Spleen (tissue), 11 donors: Measurements from ENCODE around the gene RNF17. TPM values are rescaled to one million over a fixed set of nuclear protein-coding genes. Genes with fewer than 3 reads are reported as not detected.

ENCODE experiments used
- DNase-seq: peaks from one replicate; pipeline ENCODE4 v3.0.0-alpha.2; 2020
- H3K27ac ChIP-seq, 8 donors: fragments of 200-600 bp; sonication (generic) in 7 of 8; 1 replicate in 4 of 8; 2 replicates in 4 of 8; pipeline versions ENCODE4 v1.5.0 to v1.8.0; 2016 to 2021; ENCODE audit warnings: inconsistent platforms in 4 of 8, mild to moderate bottlenecking in 4 of 8, moderate library complexity in 1 of 8
- H3K27me3 ChIP-seq, 7 donors: fragments of 200-600 bp; sonication (generic) in 6 of 7; replicated peaks in 1 of 7; 1 replicate in 4 of 7; 2 replicates in 3 of 7; pipeline versions ENCODE4 v1.5.0 to v1.8.0; 2016 to 2021; ENCODE audit warnings: inconsistent platforms in 3 of 7, mild to moderate bottlenecking in 1 of 7
- H3K36me3 ChIP-seq, 6 donors: fragments of 200-600 bp; sonication (generic) in 5 of 6; 1 replicate in 4 of 6; 2 replicates in 2 of 6; pipeline versions ENCODE4 v1.5.0 to v1.8.0; 2016 to 2021; ENCODE audit warnings: inconsistent platforms in 2 of 6
- H3K4me1 ChIP-seq, 6 donors: fragments of 200-600 bp; sonication (generic) in 5 of 6; 1 replicate in 3 of 6; 2 replicates in 3 of 6; pipeline versions ENCODE4 v1.5.0 to v1.8.0; 2016 to 2021; ENCODE audit warnings: inconsistent platforms in 3 of 6
- H3K4me3 ChIP-seq, 8 donors: fragments of 200-600 bp; sonication (generic) in 7 of 8; 1 replicate in 4 of 8; 2 replicates in 4 of 8; pipeline versions ENCODE4 v1.5.0 to v1.8.0; 2016 to 2021; ENCODE audit warnings: inconsistent platforms in 4 of 8, mild to moderate bottlenecking in 4 of 8, moderate library complexity in 2 of 8
- H3K9me3 ChIP-seq, 8 donors: fragments of 200-600 bp; sonication (generic) in 7 of 8; 1 replicate in 4 of 8; 2 replicates in 4 of 8; pipeline versions ENCODE4 v1.5.0 to v1.8.0; 2016 to 2021; ENCODE audit warnings: inconsistent platforms in 4 of 8
- CTCF ChIP-seq, 11 experiments: fragments of 200-600 bp in 7 of 11; fragments of 450-650 bp in 4 of 11; sonication (generic) in 4 of 11; IDR thresholded peaks in 8 of 11; conservative IDR thresholded peaks in 3 of 11; 1 replicate in 7 of 11; 2 replicates in 4 of 11; pipeline versions ENCODE4 v1.4.0 to v1.8.0; 2016 to 2021; ENCODE audit warnings: antibody characterized with exemption in 11 of 11, inconsistent platforms in 4 of 11, mild to moderate bottlenecking in 1 of 11
- POLR2A ChIP-seq, 3 donors: fragments of 450-650 bp; IDR thresholded peaks; one replicate each; pipeline ENCODE4 v1.5.1; 2017; ENCODE audit warnings: antibody characterized with exemption in 3 of 3, mild to moderate bottlenecking in 1 of 3
- POLR2AphosphoS5 ChIP-seq, 3 donors: sonication (generic); formaldehyde crosslinking; IDR thresholded peaks; one replicate each; pipeline ENCODE4 v1.5.1; 2017; ENCODE audit warnings: antibody characterized with exemption in 3 of 3
- WGBS, 5 donors: extraction: QIAGEN DNeasy Blood & Tissue Kit in 3 of 5; methylation state at CpG; one replicate each; pipeline versions ENCODE4 v1.1.5 to v1.1.7; 2013 to 2018; 5-methylcytosine and 5-hydroxymethylcytosine counted together
- intact Hi-C: fragments of 100-400 bp; cut with DNase I; formaldehyde crosslinking; loops from one replicate; pipeline ENCODE4 v1.15.0; 2023; ENCODE audit warnings: low total_unique reads
- polyA plus RNA-seq, 3 donors: library from polyadenylated mRNA; stranded (reverse); fragments of 200-250 nt; gene quantifications; one replicate each; pipeline ENCODE4 v1.2.1, GENCODE V29; 2013
- total RNA-seq, 7 donors: library from RNA; depleted of rRNA in 3 of 7; stranded (reverse); fragments of >200 nt in 3 of 7; fragmentation: NEBNext Ultra II Directional in 4 of 7; extraction: Animal tissue kit (Norgen Biotek cat#: 25700) in 4 of 7; gene quantifications; one replicate each; pipeline versions ENCODE4 v1.1.0 to v1.2.1, GENCODE V29; 2016 to 2021
- donor health status: healthy with polysubstance abuse.
- donor health status: DM: no; HTN: no; CAD: no; lungs with moderate emphysema.
- donor health status: DM: no; HTN: no; CAD: no.
- donor health status: Bipolar disorder and iron deficiency.
- donor health status: healthy.
- donor health status: DM: no; HTN: no; CAD: no.
- donor health status: DM: yes; HTN: yes; CAD: no.

RNF17 gene
- total and polyA plus RNA-seq, 10 donors, result 0.02 to 0.38 (median 0.24) TPM; not detected in 6

DNA sequence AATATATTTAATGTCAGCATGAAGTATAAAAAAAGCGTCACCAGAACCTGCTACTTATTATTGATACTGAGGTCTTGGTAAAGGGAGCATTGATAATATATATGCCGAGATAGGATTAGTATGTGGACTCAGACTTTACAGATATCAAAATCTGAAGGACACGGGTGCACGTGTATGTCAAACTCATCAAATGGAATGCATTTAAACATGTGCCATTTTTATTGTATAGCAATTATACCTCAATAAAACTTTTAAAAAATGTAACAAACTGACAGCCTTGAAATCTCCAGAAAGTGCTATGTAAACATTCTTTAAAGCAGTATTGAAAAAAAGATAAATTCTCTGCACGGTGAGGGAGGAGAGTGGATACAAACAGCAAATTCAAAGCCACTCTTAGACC lies 157.9 kb downstream of the RNF17 start:
- no peak for DNase-seq
- 22 to 38% (median 37%) methylated on average over 5 of the region's 5 CpGs for WGBS, 5 donors
- H3K36me3 ChIP-seq, result no peaks in the 10 kb centered on the region
- H3K4me3 ChIP-seq, result peak overlapping the region; percentile 84 to 97 (median 89)
- TF ChIP-seq POLR2A (IDR thresholded peaks at IDR 0.05) (no peak), CTCF (IDR thresholded peaks at IDR 0.05 in 8 of 11, conservative IDR thresholded peaks at IDR 0.05 in 3 of 11) (no peak), POLR2AphosphoS5 (IDR thresholded peaks at IDR 0.05) (no peak)
- H3K4me1 ChIP-seq, result peaks cover 0 to 26% (median 13%) of the 10 kb centered on the region in 6 donors
- H3K9me3 ChIP-seq, result no peaks in the 10 kb centered on the region
- no peaks in the 10 kb centered on the region for H3K27me3 ChIP-seq
- H3K27ac ChIP-seq, result peak overlapping the region in 4 of 8 donors; percentile 96 to 98 (median 96)
- intact Hi-C loops, result no loop called here

DNA sequence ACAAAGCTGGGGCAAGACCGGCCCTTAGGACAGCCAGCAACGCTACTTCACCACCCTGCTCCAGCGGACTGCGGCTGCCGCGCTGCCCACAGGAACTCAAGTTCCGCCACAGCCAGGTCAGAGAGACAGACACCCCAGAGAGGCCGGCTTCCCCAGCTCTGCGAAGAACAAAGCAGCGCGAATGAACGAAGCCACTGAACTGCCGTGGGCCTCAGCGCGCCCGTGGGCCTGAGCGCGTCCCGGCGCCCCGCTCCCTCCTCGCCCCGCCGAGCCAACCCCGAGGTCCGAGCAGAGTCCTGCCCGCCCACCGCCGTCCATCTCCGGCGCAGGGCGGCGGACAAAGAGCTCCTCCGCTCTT lies 158.4 kb downstream of the RNF17 start:
- intact Hi-C loops, result no loop called here
- WGBS, 5 donors, result 0 to 1% (median 0%) methylated on average over 3 to 34 of the region's 34 CpGs
- DNase-seq, result no peak
- Histone ChIP-seq H3K9me3 (no peaks in the 10 kb centered on the region), H3K4me3 (peak overlapping the region; percentile 84 to 97 (median 89)), H3K4me1 (peaks cover 0 to 26% (median 13%) of the 10 kb centered on the region in 6 donors), H3K36me3 (no peaks in the 10 kb centered on the region), H3K27me3 (no peaks in the 10 kb centered on the region), H3K27ac (peak overlapping the region; percentile 91 to 98 (median 96))
- no peak for TF ChIP-seq POLR2A (IDR thresholded peaks at IDR 0.05)
- TF ChIP-seq POLR2AphosphoS5 (IDR thresholded peaks at IDR 0.05), result no peak
- no peak for TF ChIP-seq CTCF (IDR thresholded peaks at IDR 0.05 in 8 of 11, conservative IDR thresholded peaks at IDR 0.05 in 3 of 11)

DNA sequence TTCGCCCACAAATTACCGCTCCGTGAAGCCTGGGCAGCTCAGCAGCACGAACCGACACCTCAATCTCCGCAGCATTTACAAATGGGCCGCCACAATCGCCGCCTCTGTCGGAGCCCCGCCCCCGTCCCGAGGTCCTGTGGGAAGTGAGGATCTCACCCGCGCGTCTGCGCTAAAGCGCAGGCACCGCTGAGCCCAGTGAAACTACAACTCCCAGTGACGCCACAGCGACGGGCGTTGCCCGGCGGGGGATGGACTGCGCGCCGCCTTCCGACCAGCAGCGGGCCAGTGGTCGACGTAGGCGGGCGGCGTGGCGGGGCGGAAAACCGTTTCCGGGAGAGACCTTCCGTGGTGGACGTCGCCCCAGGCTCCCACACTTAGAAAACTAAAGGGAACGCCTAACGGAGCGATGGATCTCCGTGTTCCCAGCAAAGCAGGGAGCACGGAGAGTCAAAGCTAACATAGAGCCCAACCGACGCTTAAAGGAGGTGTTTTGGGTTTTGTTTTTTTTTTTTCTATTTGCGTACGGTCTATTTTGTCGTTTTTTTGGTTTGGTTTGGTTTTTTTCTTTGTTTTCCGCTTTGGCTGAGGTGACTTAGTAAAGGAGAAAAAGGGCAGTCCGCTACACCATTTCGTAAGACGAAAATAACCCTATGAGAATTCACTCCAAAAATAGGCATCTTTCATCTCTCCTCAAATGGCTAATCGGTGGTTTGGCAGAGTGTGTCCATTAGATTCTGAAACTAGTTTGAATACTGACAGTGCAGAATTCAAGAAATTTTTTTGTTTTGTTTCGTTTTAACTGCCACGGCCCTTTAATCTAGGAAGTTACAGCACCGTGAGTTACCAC lies 159.0 kb downstream of the RNF17 start:
- H3K9me3 ChIP-seq, result no peaks in the 10 kb centered on the region
- intact Hi-C loops, result no loop called here
- DNase-seq, result peak; percentile 99
- no peaks in the 10 kb centered on the region for H3K36me3 ChIP-seq
- peaks cover 0 to 26% (median 13%) of the 10 kb centered on the region in 6 donors for H3K4me1 ChIP-seq
- TF ChIP-seq CTCF (IDR thresholded peaks at IDR 0.05 in 8 of 11, conservative IDR thresholded peaks at IDR 0.05 in 3 of 11) (peak in 9 of 11 experiments; percentile 10 to 63 (median 37)), POLR2AphosphoS5 (IDR thresholded peaks at IDR 0.05) (peak; percentile 95 to 98 (median 96)), POLR2A (IDR thresholded peaks at IDR 0.05) (peak in 1 of 3 donors; percentile 25)
- 0 to 1% (median 0%) methylated on average over 50 to 60 of the region's 60 CpGs for WGBS, 5 donors
- H3K4me3 ChIP-seq, result peak overlapping the region; percentile 84 to 97 (median 89)
- H3K27me3 ChIP-seq, result no peaks in the 10 kb centered on the region
- peak overlapping the region; percentile 91 to 98 (median 96) for H3K27ac ChIP-seq
